Measurements from ENCODE around the gene CLIC3.
"Not testable (repeated sequence)": the region's sequence is repeated elsewhere in the genome, so short reads cannot be mapped to it uniquely, and the experiment has no call there.

Gene CLIC3

DNA sequence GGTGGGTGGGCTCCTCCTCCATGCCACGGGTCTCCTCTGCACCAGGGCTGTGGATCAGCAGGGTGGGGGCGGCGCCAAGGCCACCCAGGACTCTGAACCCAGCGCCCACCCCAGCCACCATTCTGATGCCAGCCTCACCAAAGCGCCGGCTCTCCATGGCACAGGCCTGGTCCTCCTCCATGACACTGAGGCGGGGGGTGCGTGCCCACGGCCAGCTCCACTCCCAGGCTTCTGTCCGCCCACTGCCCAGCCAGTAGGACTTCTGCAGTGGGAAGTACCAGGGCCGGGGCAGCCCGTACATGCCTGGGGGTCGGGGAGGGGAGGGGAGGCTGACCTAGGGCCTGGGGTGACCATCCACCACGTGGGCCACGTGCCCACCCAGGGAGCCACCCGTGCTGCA, 20.1 kb upstream of the CLIC3 start:
- no peak for DNase-seq

DNA sequence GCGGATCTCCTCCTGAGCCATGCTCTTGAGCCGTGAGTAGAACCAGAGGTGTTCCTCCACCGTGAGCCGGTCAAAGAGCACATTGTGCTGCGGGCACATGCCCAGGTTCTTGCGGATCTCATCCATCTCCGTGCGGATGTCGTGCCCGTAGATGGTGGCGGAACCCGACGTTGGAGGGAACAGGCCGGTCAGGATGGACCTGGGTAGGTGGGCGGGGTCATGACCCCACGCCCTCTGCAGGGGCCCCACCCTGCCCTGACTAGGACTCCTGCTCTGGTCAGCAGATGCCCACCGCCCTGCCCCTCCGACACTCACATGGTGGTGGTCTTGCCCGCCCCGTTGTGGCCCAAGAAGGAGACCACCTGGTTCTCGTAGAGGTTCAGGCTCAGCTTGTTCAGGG, 19.6 kb upstream of the CLIC3 start:
- no peak for DNase-seq

DNA sequence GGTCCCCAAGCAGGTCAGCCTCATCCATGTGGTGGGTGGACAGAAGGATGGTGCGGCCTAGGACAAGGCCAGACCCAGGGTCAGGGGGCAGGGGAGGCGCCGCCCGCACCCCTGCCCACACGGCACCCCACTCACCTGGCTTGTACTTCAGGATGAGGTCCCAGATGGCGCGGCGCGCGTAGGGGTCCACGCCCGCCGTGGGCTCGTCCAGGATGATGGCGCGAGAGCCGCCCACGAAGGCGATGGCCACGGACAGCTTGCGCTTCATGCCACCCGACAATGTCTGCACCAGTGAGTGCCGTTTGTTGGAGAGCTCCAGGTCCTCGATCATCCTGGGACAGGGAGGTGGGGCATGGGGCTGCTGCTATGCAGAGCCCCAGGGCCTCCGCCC, 19.2 kb upstream of the CLIC3 start:
- no peak for DNase-seq

DNA sequence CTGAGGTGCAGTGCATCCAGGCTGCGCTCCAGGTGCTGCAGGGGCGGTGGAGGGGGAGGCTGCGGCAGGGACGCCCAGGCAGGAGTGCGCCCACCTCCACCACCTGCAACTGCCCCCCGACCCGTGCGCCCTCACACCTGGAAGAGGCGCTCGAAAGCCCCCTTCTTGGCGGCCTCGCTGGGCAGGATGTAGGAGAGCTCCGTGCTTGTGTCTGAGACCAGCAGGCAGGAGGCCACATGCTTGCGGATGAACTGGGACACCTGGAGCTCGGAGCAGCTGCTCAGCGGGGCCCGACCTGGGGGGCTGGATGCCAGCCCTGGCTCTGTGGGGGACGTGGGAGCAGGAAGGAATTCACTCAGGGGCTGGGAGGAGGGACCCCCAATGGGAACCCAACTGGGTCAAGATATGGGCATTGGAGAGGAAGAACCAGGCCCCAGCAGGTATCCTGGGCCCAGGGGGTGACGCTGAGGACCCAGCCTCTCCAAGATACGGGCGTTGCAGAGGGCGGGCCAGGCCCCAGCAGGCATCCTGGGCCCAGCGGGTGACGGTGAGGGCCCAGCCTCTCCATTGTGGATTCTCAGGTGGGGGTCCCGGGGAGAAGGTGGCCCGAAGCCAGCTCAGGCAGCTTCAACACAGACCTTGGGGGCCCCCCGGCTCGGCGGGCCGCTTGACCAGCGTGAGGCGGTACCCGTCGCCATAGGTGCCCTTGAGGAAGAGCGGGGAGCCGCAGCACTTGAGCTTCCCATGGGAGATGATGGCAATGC, 18.6 kb upstream of the CLIC3 start:
- no peak for DNase-seq

DNA sequence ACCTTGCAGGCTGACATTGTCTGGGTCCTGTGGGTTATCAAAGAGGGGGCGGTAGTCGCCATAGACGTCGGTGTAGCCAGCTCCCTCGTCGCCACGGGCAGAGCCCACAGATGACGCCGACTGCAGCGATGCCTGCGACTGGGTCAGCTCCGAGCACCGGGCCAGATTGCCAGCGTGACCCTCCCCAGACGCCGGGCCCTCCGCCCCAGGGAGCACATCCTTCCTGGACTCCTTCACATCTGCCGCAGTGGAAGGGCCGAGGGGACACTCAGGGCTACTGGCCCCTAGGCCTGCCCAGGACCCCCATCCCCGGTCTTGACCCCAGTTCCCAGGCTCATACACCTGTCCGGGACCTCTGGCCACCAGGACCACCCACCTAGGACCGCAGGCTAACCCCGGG, 17.8 kb upstream of the CLIC3 start:
- no peak for DNase-seq

DNA sequence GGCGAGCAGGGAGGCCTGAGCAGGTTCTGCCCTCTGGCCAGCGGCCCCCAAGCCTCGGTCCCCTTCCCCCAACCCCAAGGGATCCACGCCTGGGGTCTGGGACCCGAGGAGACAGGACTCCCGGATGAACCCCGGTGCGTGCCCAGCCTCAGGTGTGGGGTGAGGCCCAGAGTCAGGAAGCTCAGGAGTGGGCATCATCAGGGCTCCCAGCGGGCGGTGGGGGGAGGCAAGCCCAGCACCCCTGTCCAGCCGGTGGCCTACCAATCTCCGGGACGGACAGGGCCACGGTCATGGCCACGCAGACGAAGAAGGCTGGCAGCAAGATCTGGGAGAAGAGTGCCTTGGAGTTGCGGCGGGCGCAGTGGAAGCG, 17.2 kb upstream of the CLIC3 start:
- no peak for DNase-seq

DNA sequence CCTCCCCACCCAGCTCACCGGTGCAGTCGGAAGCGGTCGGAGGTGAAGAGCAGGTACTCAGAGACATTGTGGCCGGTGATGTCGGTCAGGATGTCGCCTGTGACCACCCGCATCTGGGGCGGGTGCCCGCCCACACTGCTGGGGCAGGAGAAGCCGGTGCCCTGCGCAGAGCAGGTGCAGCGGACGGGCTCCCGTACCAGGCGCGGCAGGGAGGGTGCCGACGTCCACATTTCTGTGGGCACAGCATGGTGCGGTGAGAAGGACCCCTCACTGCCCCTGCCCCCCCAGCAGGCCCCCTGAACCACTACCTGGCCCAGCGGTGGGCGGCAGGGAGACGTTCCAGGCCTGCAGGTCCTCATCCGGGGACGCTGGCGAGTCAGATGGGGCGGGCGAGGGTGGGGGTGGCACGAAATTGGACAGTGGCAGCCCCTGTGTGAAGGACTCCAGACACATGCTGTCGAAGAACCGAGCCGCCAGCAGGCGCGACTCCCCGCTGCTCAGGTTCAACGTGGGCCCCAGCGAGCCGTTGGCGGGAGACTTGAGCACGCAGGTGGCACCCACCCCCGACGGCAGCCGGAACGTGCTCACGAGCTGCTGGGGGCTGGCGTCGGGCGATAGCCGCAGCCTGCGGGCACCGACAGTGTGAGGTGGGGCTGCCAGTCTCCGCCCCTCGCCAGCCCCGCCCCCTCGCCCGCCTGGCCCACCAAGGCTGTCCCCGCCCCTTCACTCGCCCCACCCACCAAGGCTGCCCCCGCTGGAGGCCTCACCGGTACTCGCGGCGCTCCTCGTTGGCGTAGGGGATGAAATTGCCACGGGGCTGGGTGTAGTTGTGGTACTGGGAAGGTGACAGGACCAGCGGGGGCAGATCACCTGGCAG, 16.6 kb upstream of the CLIC3 start:
- no peak for DNase-seq

DNA sequence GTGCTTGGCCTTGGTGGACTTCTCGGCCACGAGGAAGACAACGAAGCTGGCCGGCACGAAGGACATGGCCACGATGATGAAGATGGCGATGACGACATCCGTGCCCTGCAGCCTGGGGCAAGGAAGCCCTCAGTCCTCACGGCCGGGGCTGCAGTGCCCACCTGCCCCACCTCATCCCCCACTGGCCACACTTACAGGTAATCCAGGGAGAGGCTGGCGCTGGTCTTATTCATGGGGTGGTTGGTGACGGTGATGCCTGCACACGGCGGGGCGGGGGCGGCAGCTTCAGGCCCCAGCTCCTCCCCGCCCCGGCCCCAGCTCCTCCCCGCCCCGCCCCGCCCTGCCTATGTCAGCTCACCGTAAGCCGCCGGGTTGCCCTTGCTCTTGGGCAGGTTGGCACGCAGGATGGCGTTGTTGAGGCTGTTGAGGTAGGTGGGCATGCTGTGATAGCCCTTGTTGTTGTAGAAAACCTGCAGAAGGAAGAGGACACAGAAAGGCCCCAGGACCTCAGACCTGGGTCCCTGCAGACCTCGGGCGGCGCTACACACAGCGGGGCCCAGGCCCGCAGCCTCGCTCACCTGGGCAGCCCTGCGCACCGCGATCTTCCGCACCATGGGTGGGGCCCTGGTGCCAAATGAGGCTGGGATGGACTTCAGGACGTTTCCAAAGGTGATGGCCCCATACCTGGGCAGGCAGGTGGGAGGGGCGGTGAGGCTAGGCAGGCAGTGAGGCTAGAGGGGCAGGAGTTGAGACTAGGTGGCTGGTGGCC, 15.7 kb upstream of the CLIC3 start:
- DNase-seq, result no peak

DNA sequence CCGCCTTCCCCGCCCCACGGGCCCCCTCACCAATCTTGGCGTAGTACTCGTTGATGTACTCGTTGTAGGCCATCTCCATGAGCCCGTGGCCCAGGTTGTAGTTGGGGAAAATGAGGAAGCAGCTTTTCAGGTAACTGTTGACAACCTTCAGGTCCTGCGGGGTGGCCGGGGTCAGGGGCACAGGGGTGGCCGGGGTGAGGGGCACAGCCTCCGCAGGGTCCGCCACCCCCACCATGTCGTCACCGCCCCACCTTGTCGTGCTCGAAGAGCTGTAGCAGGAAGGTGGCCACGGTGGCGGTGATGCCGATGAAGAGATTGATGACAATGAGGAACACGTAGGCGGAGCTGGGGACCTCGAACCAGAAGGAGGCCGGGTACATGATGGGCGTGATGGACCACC, 14.8 kb upstream of the CLIC3 start:
- DNase-seq, result no peak

DNA sequence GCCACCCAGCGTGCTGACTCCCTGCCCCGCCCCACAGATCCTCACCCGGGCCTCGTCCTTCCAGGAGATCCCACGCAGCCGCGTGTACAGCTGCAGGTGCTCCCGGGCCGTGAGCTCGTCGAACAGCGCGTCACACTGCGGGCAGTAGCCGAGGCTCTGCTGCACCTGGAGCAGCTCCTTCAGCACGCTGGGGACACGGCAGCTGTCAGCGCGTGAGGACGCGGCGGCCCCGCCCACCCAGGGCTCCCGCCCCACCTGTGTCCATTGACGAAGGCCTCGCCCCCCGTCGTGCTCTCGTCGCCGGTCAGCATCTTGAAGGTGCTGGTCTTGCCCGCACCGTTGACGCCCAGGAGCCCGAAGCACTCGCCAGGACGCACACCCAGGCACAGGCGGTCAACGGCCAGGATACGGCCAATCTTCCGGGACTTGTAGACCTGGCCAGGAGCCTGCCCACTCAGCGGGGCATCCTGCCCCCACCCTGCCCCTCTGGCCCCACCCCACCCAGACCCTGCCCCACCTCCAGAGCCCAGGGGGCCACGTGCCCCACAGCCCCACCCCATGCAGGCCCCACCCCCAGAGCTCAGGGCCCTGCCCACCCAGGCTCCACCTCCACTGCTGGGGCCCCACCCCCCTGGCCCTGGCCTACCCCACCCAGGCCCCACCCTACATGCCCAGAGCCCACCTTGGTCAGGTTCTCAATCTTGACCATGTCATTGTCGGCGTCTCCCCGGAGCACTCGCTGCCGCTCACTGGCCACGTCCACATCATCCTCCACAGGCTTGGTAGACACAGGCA, 13.8 kb upstream of the CLIC3 start:
- DNase-seq, result no peak

DNA sequence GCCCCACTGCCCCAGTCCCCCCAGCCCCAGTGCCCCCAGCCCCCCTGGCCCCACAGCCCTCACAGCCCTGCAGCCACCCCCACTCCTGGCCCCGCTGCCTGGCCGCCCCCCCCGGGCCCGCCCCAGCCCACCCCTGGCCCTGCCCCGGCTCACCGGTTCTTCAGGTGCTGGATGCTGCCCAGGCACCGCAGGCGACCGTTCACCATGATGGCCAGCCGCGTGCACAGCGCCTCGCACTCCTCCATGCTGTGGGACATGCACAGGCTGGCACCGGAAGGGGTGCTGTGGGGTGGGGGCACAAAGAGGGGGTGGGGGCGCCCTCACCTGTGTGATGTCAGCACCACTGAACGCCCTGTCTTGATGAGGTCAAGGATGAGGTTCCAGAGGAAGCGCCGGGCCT, 12.8 kb upstream of the CLIC3 start:
- DNase-seq, result no peak

DNA sequence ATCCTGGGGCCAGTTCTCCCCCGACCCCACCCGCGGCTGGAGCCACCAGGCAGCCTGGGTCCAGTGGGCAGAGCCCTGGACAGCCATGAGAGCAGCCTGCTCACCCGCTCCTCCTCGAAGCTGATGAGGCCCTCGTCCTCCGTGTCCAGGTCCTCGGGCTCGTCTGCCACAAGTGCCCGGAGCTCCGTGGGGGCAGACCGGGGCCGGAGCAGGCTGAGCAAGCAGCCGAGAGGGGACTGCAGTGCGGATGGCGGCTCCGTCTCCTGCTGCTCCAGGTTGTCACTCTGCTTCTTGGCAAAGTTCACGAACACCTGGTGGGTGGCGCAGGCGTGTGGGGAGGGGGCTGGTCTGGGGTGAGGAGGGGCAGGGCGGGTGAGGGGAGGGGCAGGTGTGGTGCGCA, 11.9 kb upstream of the CLIC3 start:
- DNase-seq, result no peak

DNA sequence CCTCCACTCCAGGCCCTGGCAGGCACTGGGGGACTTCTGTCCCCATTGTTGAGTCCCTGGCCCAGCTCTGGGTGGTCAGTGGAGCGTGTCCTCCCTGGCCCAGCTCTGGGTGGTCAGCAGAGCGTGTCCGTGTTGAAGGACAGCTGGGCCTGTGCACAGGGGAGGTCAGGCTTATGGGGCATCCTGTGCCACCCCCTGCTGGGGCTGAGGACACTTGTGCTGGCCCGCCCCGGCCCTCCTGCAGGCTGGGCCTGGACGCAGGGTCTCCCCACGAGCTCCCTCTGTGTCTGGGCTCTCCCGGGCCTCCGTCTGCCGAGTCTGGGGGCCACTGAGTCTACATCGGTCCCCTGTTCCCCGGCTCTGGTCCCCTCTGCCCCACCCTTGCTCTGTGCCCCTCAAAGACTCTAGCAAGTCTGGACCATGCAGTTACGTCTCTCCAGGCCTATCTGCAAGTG, 11.5 kb upstream of the CLIC3 start:
- DNase-seq, result no peak

DNA sequence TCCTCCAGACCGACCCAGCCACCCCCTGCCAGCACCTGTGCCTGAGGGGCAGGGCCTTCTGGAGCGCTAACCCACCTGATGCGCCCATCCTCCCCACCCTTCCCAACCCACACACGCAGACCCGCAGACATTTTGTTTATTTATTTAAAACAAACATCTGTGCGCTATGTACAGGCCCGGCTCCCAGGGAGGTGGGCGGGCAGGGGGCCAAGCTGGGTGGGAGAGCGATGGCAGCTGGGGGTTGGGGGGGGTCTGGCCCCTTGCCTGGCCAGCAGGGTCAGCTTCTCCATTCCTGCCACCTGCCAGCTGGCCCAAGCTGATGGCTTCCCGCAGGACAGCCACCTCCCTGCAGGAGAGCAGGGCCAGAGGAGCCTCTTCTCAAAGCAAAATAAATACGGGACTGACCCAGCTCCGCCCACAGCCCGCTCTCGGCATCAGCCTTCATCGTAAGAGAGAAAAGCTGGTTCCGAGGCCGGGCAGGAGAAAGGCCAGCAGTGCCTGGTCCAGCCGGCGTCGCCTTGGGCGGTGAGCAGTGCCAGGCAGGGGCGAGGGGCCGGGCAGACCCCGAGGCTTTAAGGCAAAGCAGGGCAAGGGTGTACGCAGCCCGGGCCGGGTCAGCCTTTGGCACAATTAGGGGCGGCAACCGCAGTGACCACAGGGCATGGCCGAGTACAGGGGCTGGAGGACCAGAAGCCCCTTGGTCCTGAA, 10.9 kb upstream of the CLIC3 start:
- DNase-seq, result no peak

DNA sequence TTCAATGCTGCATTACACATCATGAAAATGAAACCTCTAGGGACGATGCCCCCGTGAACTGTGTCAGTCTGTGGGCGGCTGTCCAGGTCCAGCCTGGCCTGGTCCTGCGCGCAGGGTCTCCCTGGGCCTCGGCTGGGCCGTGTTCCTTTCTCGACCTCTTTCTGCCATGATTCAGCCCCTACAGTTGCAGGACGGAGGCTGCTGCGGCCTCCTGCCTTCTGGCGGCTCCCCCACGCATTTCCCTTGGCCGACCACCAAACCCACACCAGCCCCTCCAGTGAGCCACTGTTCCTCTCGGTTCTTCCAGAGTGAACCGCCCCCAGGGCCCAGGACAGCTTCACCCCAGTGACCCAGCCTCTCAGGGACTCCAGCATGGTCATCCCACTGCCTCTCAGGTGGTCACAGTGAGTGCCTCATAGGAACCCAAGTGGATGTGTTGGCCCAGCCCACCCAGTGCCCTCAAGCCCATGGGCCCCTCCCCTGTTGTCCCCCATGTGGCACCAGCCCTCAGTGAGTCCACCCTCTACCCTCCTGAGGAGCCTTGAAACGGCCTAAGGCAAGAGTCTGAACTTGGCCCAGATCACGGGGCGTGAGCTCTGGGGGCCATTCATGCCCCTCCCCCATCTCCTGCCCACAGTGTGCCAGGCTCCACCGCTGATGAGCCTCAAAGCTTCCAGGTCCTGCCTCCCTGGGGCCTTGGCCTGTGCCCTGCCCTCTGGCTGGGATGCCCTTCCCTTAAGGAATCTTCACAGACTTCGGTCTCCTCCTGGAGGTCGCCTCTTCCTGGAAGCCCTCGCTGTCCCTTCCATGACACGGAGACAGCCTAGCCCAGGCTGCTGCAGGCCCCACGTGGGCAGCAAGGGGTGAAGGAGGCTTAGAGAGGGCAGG, 10.0 kb upstream of the CLIC3 start:
- DNase-seq, result no peak

DNA sequence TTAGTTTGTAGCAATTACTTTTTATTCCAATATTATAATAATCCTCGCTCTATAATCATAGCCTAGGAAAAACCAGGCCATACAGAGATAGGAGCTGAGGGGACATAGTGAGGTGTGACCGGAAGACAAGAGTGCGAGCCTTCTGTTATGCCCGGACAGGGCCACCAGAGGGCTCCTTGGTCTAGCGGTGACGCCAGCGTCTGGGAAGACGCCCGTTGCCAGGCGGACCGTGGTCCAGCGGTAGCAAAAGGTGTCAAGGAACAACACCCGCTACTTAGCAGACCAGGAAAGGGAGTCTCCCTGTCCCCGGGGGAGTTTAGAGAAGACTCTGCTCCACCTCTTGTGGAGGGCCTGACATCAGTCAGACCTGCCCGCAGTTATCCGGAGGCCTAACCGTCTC, 7.9 kb upstream of the CLIC3 start:
- DNase-seq, result not testable (repeated sequence)

DNA sequence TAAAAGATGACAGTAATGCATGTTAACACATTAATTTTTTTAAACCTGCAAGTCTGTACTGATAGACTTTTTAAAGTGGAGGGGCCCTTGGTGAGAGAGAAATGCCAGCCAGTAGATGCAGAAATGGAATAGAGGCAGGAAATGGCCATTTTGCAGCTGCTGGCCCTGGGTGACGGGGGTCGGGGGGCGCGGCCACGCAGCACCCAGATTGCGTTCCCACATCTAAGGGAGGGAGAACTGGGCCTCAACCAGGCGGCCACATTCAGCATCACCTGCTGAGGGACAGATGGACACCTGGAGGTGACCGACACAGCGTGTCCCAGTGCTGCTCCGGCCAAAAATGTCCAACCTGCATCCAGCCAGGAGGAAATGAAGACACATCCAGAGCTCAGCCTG, 6.3 kb upstream of the CLIC3 start:
- no peak for DNase-seq

DNA sequence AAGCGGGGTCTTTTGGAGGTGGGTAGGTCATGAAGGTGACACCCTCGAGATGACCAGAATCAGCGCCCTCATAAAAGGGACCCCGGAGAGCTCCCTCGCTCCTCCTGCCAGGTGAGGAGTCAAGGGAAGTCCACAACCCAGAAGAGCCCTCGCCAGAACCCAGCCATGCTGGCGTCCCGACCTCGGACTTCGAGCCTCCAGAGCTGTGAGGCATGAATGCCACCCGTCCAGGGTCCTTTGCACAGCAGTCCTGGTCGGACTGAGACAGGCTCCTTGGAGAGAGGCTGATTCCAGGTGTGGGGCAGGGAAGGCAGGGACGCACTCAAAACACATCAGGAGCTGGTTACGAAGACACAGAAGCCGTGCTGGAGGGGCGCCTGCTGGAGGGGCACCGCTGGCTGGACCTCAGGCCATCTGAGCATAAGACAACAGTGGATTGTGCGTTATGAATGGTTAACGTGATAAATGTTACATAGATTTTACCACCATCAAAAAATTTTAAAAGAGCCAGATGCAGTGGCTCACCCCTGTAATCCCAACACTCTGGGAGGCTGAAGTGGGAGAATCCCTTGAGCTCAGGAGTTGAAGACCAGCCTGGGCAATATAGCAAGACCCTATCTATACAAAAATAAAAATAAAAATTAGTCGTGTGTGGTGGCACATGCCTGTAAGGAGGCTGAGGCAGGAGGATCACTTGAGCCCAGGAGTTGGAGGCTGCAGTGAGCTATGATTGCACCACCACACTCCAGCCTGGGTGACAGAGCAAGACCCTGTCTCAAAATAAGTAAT, 5.7 kb upstream of the CLIC3 start:
- no peak for DNase-seq

DNA sequence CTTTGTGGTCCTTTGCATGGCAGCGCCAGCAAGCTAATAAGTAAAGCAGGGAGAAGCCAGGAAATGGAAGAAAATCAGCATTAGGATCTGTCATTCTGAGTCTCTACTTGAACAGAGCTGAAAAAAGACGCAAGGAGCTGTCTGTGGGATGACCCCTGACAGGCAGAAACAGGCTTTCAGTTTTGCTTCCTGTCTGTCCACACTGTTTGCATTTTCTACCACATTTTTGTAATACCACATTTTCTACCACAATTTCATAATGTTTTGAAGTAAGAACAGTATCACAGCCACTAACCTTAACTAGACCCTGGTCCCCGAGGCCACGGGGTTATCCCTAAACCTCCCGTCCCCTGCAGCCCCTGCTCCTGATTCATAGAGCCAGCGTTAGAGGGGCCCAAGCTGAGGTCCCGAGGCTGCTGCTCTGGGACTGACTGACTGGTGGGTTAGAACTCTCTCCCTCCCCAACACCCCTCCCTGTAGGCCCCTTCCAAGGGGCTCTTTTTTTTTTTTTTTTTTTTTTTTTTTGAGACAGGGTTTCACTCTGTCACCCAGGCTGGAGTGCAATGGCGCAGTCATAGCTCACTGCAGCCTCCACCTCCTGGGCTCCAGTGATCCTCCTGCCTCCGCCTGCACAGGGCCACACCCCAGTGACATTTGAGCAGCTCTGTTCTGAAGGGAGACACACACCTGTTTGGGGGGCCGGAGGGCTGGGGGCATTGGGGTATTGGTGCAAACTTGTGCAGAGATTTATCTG, 4.0 kb upstream of the CLIC3 start:
- no peak for DNase-seq

All from stimulated activated CD4-positive, alpha-beta T cell treated with anti-CD3 and anti-CD28 coated beads, Interleukin-4, amount 100 ng/mL, for 1 hour (primary cell).